Kidney (tissue), 14 donors: ENCODE measurements around the gene GOLGA6D. TPM values are rescaled to one million over a fixed set of nuclear protein-coding genes. Genes with fewer than 3 reads are reported as not detected.
"Not testable (repeated sequence)": the region's sequence is repeated elsewhere in the genome, so short reads cannot be mapped to it uniquely, and the experiment has no call there.

ENCODE experiments used
- DNase-seq, 5 donors: peaks; one replicate each; pipeline ENCODE4 v3.0.0-alpha.2; 2013 to 2020
- FAIRE-seq: peaks from 2 replicates; lab custom pipeline; 2012; peaks lifted over from hg19 to GRCh38; lab: Jason Lieb, UNC
- H3K27ac ChIP-seq, 2 donors: one replicate each; pipeline ENCODE4 v1.7.0; 2013; ENCODE audit warnings: low read depth in 2 of 2, low read length in 2 of 2, inconsistent platforms in 1 of 2
- H3K27me3 ChIP-seq: one replicate; pipeline ENCODE4 v1.7.1; 2013; ENCODE audit warnings: low read length, inconsistent platforms; ENCODE audit not compliant: control insufficient read depth, insufficient read depth
- H3K36me3 ChIP-seq, 3 donors: one replicate each; pipeline versions ENCODE4 v1.7.0 to v1.7.1; 2013; ENCODE audit warnings: low read length in 3 of 3, control low read depth in 1 of 3, inconsistent platforms in 1 of 3; ENCODE audit not compliant: insufficient read depth in 3 of 3, control insufficient read depth in 2 of 3
- H3K4me1 ChIP-seq, 3 donors: one replicate each; pipeline versions ENCODE4 v1.7.0 to v1.7.1; 2013; ENCODE audit warnings: low read length in 3 of 3, inconsistent platforms in 1 of 3, low read depth in 1 of 3; ENCODE audit not compliant: control insufficient read depth in 2 of 3, insufficient read depth in 2 of 3
- H3K4me3 ChIP-seq, 3 donors: one replicate each; pipeline versions ENCODE4 v1.7.0 to v1.8.1; 2013; ENCODE audit warnings: low read length in 3 of 3, control low read depth in 1 of 3, inconsistent platforms in 1 of 3
- H3K9ac ChIP-seq, 3 donors: one replicate each; pipeline versions ENCODE4 v1.7.0 to v1.7.1; 2013; ENCODE audit warnings: low read length in 3 of 3, control low read depth in 1 of 3, inconsistent platforms in 1 of 3
- H3K9me3 ChIP-seq, 3 donors: one replicate each; pipeline versions ENCODE4 v1.7.0 to v1.7.1; 2013; ENCODE audit warnings: low read length in 3 of 3, control low read depth in 1 of 3, inconsistent platforms in 1 of 3; ENCODE audit not compliant: control insufficient read depth in 2 of 3, insufficient read depth in 1 of 3
- intact Hi-C: fragments of 100-400 bp; cut with DNase I; formaldehyde crosslinking; loops from one replicate; pipeline ENCODE4 v1.11.1; 2022
- polyA plus RNA-seq: library from polyadenylated mRNA; stranded (reverse); fragments of 350-450 nt; fragmentation: Illumina TruSeq; extraction: RNeasy Lipid Tissue Mini Kit (QIAGEN cat#74804); gene quantifications from one replicate; pipeline ENCODE4 v1.2.3, GENCODE V29; 2014; ENCODE audit warnings: low read depth, low replicate concordance; ENCODE audit not compliant: insufficient read depth
- total RNA-seq: library from RNA; stranded (reverse); fragmentation: NEBNext Ultra II Directional; extraction: Animal tissue kit (Norgen Biotek cat#: 25700); gene quantifications from one replicate; pipeline ENCODE4 v1.2.1, GENCODE V29; 2021
- TF ChIP-seq, protein P1 (sequence below): IDR thresholded peaks from 3 replicates; pipeline ENCODE4 v1.5.1; 2012; ENCODE audit warnings: mild to moderate bottlenecking, moderate library complexity, borderline replicate concordance; ENCODE audit not compliant: insufficient read depth; ENCODE audit errors: extremely low read depth
- donor health status: control.
- donor health status: control.
- donor health status: control.
- donor health status: control.
- donor health status: control.
- donor health status: DM: yes; HTN: yes; CAD: no.
- donor health status: Normal renal cell carcinoma (clear cell type).

GOLGA6D gene
- total and polyA plus RNA-seq, 2 donors from 2014 or later, result not detected

DNA sequence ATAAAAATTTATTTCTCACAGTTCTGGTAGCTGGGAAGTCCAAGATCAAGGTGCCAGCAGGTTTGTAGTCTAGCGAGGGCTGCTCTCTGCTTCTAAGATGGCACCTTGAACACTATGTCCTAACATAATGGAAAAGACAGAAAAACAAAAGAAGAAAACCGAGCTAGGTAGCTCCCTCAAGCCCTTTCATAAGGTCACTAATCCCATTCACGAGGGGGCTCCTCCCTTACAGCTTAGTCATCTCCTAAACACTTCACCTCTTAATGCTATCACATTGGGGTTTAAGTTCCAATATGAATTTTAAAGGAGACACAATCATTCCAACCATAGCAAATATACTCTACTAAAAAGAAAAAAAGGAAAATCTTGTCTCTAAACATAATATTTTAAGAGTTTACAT, 23.6 kb downstream of the GOLGA6D start:
- no peak overlapping the region for H3K4me3 ChIP-seq
- TF ChIP-seq, protein P1, sequence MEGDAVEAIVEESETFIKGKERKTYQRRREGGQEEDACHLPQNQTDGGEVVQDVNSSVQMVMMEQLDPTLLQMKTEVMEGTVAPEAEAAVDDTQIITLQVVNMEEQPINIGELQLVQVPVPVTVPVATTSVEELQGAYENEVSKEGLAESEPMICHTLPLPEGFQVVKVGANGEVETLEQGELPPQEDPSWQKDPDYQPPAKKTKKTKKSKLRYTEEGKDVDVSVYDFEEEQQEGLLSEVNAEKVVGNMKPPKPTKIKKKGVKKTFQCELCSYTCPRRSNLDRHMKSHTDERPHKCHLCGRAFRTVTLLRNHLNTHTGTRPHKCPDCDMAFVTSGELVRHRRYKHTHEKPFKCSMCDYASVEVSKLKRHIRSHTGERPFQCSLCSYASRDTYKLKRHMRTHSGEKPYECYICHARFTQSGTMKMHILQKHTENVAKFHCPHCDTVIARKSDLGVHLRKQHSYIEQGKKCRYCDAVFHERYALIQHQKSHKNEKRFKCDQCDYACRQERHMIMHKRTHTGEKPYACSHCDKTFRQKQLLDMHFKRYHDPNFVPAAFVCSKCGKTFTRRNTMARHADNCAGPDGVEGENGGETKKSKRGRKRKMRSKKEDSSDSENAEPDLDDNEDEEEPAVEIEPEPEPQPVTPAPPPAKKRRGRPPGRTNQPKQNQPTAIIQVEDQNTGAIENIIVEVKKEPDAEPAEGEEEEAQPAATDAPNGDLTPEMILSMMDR, result no peak
- DNase-seq (no peak), FAIRE-seq (no peak)
- H3K36me3 ChIP-seq, result no peaks in the 10 kb centered on the region
- H3K4me1 ChIP-seq, result no peaks in the 10 kb centered on the region
- H3K9ac ChIP-seq, result no peak overlapping the region
- intact Hi-C loops, result no loop called here
- H3K9me3 ChIP-seq, result no peaks in the 10 kb centered on the region
- peaks cover 2% of the 10 kb centered on the region for H3K27me3 ChIP-seq
- no peak overlapping the region for H3K27ac ChIP-seq

DNA sequence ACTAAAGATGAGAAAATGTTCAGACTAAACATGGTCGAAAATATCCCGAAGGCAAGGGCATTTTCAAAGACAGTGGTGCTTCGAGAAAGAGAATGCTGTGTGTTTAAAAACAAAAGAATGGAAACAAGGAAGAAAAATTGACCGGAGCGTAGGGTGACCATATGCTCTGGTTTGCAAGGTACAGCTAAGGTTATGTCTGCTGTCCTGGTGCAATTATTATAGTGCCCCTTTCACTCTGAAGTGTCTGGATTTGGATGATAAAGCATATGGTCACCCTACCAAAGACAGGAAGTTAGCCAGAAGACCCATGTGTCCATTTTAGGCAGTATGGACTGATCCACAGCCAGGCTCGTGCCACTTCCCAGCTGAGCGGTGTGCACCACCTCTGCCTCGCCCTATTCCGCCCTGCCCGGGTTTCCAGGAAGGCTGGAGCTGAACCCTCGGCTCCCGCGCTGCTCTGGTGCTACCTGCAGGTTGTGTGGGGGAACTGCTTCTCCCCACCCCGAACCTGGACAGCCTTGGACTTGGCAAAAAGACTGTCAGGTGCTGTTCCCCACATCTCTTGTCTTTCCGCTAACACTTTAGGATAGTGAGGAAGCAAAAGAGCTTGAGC, 25.2 kb downstream of the GOLGA6D start:
- Histone ChIP-seq H3K27me3 (peaks cover 2% of the 10 kb centered on the region), H3K36me3 (no peaks in the 10 kb centered on the region), H3K9me3 (no peaks in the 10 kb centered on the region), H3K9ac (no peak overlapping the region), H3K27ac (no peak overlapping the region), H3K4me1 (no peaks in the 10 kb centered on the region), H3K4me3 (no peak overlapping the region)
- no peak for FAIRE-seq
- DNase-seq, result peak in 4 of 5 donors; percentile 48 to 67 (median 64)
- TF ChIP-seq, protein P1, result peak; percentile 35
- intact Hi-C loops, result no loop called here

DNA sequence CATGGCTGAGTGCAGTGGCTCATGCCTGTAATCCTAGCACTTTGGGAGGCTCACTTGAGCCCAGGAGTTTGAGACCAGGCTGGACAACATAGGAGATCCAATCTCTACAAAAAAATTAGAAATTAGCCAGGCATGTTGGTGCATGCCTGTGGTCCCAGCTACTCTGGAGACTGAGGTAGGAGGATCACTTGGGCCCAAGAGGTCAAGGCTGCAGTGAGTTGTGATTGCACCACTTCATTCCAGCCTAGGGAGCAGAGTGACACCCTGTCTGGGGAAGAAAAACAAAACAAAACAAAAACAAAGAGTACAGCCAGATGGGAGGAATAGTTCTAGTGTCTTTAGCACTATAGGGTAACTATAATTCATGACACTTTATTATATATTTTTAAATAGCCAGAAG, 27.1 kb downstream of the GOLGA6D start:
- H3K9me3 ChIP-seq, result no peaks in the 10 kb centered on the region
- no peak overlapping the region for H3K4me3 ChIP-seq
- FAIRE-seq (no peak), DNase-seq (no peak)
- H3K27me3 ChIP-seq, result peaks cover 2% of the 10 kb centered on the region
- no peaks in the 10 kb centered on the region for H3K4me1 ChIP-seq
- TF ChIP-seq, protein P1, result no peak
- no peak overlapping the region for H3K9ac ChIP-seq
- H3K27ac ChIP-seq, result no peak overlapping the region
- intact Hi-C loops, result no loop called here
- no peaks in the 10 kb centered on the region for H3K36me3 ChIP-seq

DNA sequence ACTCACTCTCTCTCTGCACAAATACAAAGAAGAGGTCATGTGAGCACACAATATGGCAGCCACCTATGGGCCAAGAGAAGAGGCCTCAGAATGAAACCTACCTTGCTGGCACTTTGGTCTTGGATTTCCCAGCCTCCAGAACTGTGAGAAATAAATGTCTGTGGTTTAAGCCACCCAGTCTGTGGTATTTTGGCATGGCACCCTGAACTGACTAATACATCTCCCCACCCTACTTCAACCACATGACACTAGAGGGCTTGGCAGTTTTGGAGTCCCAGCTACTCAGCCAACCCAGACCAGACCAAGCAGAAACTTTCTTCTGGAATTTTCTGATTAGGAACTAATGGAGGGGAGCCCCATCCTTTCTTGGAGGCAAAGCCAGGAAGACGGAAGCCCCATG, 29.9 kb downstream of the GOLGA6D start:
- H3K9ac ChIP-seq, H3K4me1 ChIP-seq, DNase-seq, H3K36me3 ChIP-seq, H3K27ac ChIP-seq, intact Hi-C loops, FAIRE-seq, H3K27me3 ChIP-seq, H3K4me3 ChIP-seq, H3K9me3 ChIP-seq: not testable (repeated sequence)
